H7 (cell line): ENCODE measurements around the gene SMG9. TPM values are rescaled to one million over a fixed set of nuclear protein-coding genes. Genes with fewer than 3 reads are reported as not detected.
"Not testable (repeated sequence)": the region's sequence is repeated elsewhere in the genome, so short reads cannot be mapped to it uniquely, and the experiment has no call there.

ENCODE experiments used
- DNase-seq: peaks from one replicate; pipeline ENCODE4 v3.0.0; 2012
- H3K27me3 ChIP-seq: 2 replicates; pipeline ENCODE4 v1.6.0; 2011; ENCODE audit warnings: mild to moderate bottlenecking, low read length; ENCODE audit not compliant: control insufficient read depth, insufficient read depth
- H3K36me3 ChIP-seq: replicated peaks from 2 replicates; pipeline ENCODE4 v1.5.1; 2011; ENCODE audit warnings: low read length; ENCODE audit not compliant: control insufficient read depth, insufficient read depth
- H3K4me3 ChIP-seq: 2 replicates; pipeline ENCODE4 v1.5.1; 2011; ENCODE audit warnings: low read depth, mild to moderate bottlenecking, control low read depth, low read length, moderate library complexity; ENCODE audit not compliant: insufficient read depth
- total RNA-seq: library from RNA; depleted of rRNA; stranded (reverse); fragments of >200 nt; shearing (Covaris generic); gene quantifications from 2 replicates; pipeline ENCODE4 v1.2.3, GENCODE V29; 2014

SMG9 gene
- total RNA-seq, 1 experiment from 2014 or later: 23.4 TPM

GRCh38 chr19:43784241-43784980 is 29.6 kb upstream of the SMG9 start:
- peak; percentile 44 for DNase-seq
- Histone ChIP-seq H3K27me3 (no peaks in the 10 kb centered on the region), H3K36me3 (no peaks in the 10 kb centered on the region), H3K4me3 (no peak overlapping the region)

GRCh38 chr19:43783636-43784035 is 28.9 kb upstream of the SMG9 start:
- Histone ChIP-seq H3K4me3 (no peak overlapping the region), H3K27me3 (no peaks in the 10 kb centered on the region), H3K36me3 (no peaks in the 10 kb centered on the region)
- no peak for DNase-seq

GRCh38 chr19:43782689-43783231 is 28.0 kb upstream of the SMG9 start:
- no peaks in the 10 kb centered on the region for H3K36me3 ChIP-seq
- H3K4me3 ChIP-seq: no peak overlapping the region
- DNase-seq: peak; percentile 38

GRCh38 chr19:43782311-43782660 is 27.5 kb upstream of the SMG9 start:
- H3K27me3 ChIP-seq: no peaks in the 10 kb centered on the region
- no peak overlapping the region for H3K4me3 ChIP-seq
- DNase-seq: no peak
- no peaks in the 10 kb centered on the region for H3K36me3 ChIP-seq

More at GRCh38 chr19:43782689-43783231, 28.0 kb upstream of the SMG9 start:
- H3K27me3 ChIP-seq: no peaks in the 10 kb centered on the region

- Histone ChIP-seq H3K27me3 (no peaks in the 10 kb centered on the region), H3K4me3 (no peak overlapping the region), H3K36me3 (no peaks in the 10 kb centered on the region)
- no peak for DNase-seq
Observed at GRCh38 chr19:43781630-43782310, 27.0 kb upstream of the SMG9 start.

GRCh38 chr19:43780706-43781525 is 26.2 kb upstream of the SMG9 start, which contains the start of gene KCNN4:
TSS of gene KCNN4 (minus strand) at chr19:43780973. CDS start at chr19:43780861, 112 bp downstream.
- no peaks in the 10 kb centered on the region for H3K27me3 ChIP-seq
- H3K4me3 ChIP-seq: no peak within 1 kb of the TSS
- no peaks in the 10 kb centered on the region for H3K36me3 ChIP-seq
- DNase-seq: peak; percentile 56

GRCh38 chr19:43779820-43780219 is 25.1 kb upstream of the SMG9 start:
- Histone ChIP-seq H3K27me3 (no peaks in the 10 kb centered on the region; the same call in 1 of the 2 replicates), H3K36me3 (no peaks in the 10 kb centered on the region), H3K4me3 (no peak overlapping the region)
- peak; percentile 39 for DNase-seq

GRCh38 chr19:43779147-43779819 is 24.5 kb upstream of the SMG9 start:
- Histone ChIP-seq H3K4me3 (no peak overlapping the region), H3K27me3 (peaks cover 3% of the 10 kb centered on the region), H3K36me3 (no peaks in the 10 kb centered on the region)
- peak; percentile 34 for DNase-seq

GRCh38 chr19:43778651-43779050 is 23.9 kb upstream of the SMG9 start:
- peak; percentile 28 for DNase-seq
- Histone ChIP-seq H3K27me3 (peaks cover 10% of the 10 kb centered on the region), H3K36me3 (no peaks in the 10 kb centered on the region), H3K4me3 (no peak overlapping the region)

GRCh38 chr19:43777163-43777695 is 22.5 kb upstream of the SMG9 start:
- Histone ChIP-seq H3K4me3 (no peak overlapping the region), H3K36me3 (no peaks in the 10 kb centered on the region), H3K27me3 (peaks cover 23% of the 10 kb centered on the region)
- peak; percentile 56 for DNase-seq

- peak; percentile 65 for DNase-seq
- H3K36me3 ChIP-seq: no peaks in the 10 kb centered on the region
- peaks cover 28% of the 10 kb centered on the region for H3K27me3 ChIP-seq
- no peak overlapping the region for H3K4me3 ChIP-seq
Observed at GRCh38 chr19:43776286-43776685, 21.5 kb upstream of the SMG9 start.

- DNase-seq: no peak
- Histone ChIP-seq H3K27me3 (peaks cover 30% of the 10 kb centered on the region), H3K36me3 (no peaks in the 10 kb centered on the region), H3K4me3 (no peak overlapping the region)
Observed at GRCh38 chr19:43775299-43775890, 20.6 kb upstream of the SMG9 start.

GRCh38 chr19:43774940-43775258 is 20.1 kb upstream of the SMG9 start:
- H3K36me3 ChIP-seq, DNase-seq: not testable (repeated sequence)
- Histone ChIP-seq H3K4me3 (peak overlapping the region; percentile 64; the same call in 1 of the 2 replicates), H3K27me3 (peaks cover 30% of the 10 kb centered on the region)
